HL-60 (cell line): ENCODE measurements around the gene CHTF8.

ENCODE experiments used
- CTCF ChIP-seq: IDR thresholded peaks from one replicate; pipeline ENCODE4 v1.5.1; 2011; ENCODE audit warnings: low read length, control low read depth, inconsistent platforms; ENCODE audit not compliant: insufficient read depth
- GABPA ChIP-seq: IDR thresholded peaks from 2 replicates; pipeline ENCODE4 v1.6.1; 2012; ENCODE audit warnings: low read depth
- REST ChIP-seq: IDR thresholded peaks from 2 replicates; pipeline ENCODE4 v1.6.1; 2012; ENCODE audit warnings: low read depth; ENCODE audit not compliant: insufficient replicate concordance

GRCh38 chr16:69179328-69180010 is 47.1 kb upstream of the CHTF8 start:
- TF ChIP-seq REST (no peak), CTCF (no peak), GABPA (no peak)
